Neural cell (in vitro differentiated cells): ENCODE data around the gene COLGALT1. TPM values are rescaled to one million over a fixed set of nuclear protein-coding genes. Genes with fewer than 3 reads are reported as not detected.

Source experiments
- H2AFZ ChIP-seq: fragments of 200-600, 300-800 bp; sonication (generic), shearing (Covaris generic); 2 replicates; pipeline ENCODE4 v1.6.0; 2014; ENCODE audit warnings: low read depth, mild to moderate bottlenecking, antibody characterized with exemption, low read length, moderate library complexity
- H3F3A ChIP-seq: fragments of 200-600 bp; shearing (Covaris generic); 2 replicates; pipeline ENCODE4 v1.6.1; 2016; ENCODE audit warnings: mild to moderate bottlenecking, moderate library complexity, mixed read lengths, antibody characterized with exemption, low read length; ENCODE audit not compliant: insufficient read depth, poor library complexity, severe bottlenecking
- H3K27ac ChIP-seq: fragments of 200-600, 300-800 bp; sonication (generic), shearing (Covaris generic); 2 replicates; pipeline ENCODE4 v1.5.1; 2014; ENCODE audit warnings: mild to moderate bottlenecking, low read length, moderate library complexity
- H3K27me3 ChIP-seq: fragments of 300-800, 200-600 bp; sonication (generic), shearing (Covaris generic); 2 replicates; pipeline ENCODE4 v1.6.0; 2014; ENCODE audit warnings: mild to moderate bottlenecking, low read depth, low read length, moderate library complexity; ENCODE audit not compliant: insufficient read depth
- H3K36me3 ChIP-seq: fragments of 300-800, 200-600 bp; sonication (generic), shearing (Covaris generic); 2 replicates; pipeline ENCODE4 v1.5.1; 2014; ENCODE audit warnings: mild to moderate bottlenecking, antibody characterized with exemption, low read length, moderate library complexity; ENCODE audit not compliant: insufficient read depth
- H3K4me2 ChIP-seq: fragments of 300-800, 200-600 bp; sonication (generic), shearing (Covaris generic); 2 replicates; pipeline ENCODE4 v1.6.0; 2014; ENCODE audit warnings: mild to moderate bottlenecking, low read length
- H3K4me3 ChIP-seq: fragments of 300-800, 200-600 bp; sonication (generic), shearing (Covaris generic); 2 replicates; pipeline ENCODE4 v1.5.1; 2014; ENCODE audit warnings: mild to moderate bottlenecking, low read length, moderate library complexity
- H3K79me2 ChIP-seq: fragments of 200-600 bp; shearing (Covaris generic); replicated peaks from 2 replicates; pipeline ENCODE4 v1.6.0; 2014; ENCODE audit warnings: mild to moderate bottlenecking, low read length, moderate library complexity; ENCODE audit not compliant: insufficient read depth
- H3K9ac ChIP-seq: fragments of 300-800, 200-600 bp; sonication (generic), shearing (Covaris generic); 2 replicates; pipeline ENCODE4 v1.6.1; 2016; ENCODE audit warnings: mild to moderate bottlenecking, low read length, mixed read lengths
- H3K9me2 ChIP-seq: fragments of 200-600 bp; shearing (Covaris generic); 2 replicates; pipeline ENCODE4 v1.6.1; 2016; ENCODE audit warnings: mild to moderate bottlenecking, low read length, mixed read lengths; ENCODE audit not compliant: insufficient read depth
- H3K9me3 ChIP-seq: fragments of 200-600, 300-800 bp; sonication (generic), shearing (Covaris generic); 2 replicates; pipeline ENCODE4 v1.6.1; 2016; ENCODE audit warnings: mild to moderate bottlenecking, mixed run types, low read length, moderate library complexity, mixed read lengths
- H4K20me1 ChIP-seq: fragments of 200-600 bp; shearing (Covaris generic); 2 replicates; pipeline ENCODE4 v1.6.1; 2016; ENCODE audit warnings: mild to moderate bottlenecking, mixed run types; ENCODE audit not compliant: insufficient read depth
- EP300 ChIP-seq: fragments of 450-650 bp; conservative IDR thresholded peaks from 2 replicates; pipeline ENCODE4 v1.6.1; 2014; ENCODE audit warnings: antibody characterized with exemption, mild to moderate bottlenecking, moderate library complexity; ENCODE audit not compliant: poor library complexity, severe bottlenecking
- EZH2 ChIP-seq: fragments of 200-600, 300-800 bp; shearing (Covaris generic), sonication (generic); IDR thresholded peaks from 2 replicates; pipeline ENCODE4 v1.6.1; 2014; ENCODE audit warnings: antibody characterized with exemption, low read length, borderline replicate concordance, mild to moderate bottlenecking; ENCODE audit not compliant: insufficient read depth, poor library complexity, severe bottlenecking
- MXI1 ChIP-seq: fragments of 450-650 bp; conservative IDR thresholded peaks from 2 replicates; pipeline ENCODE4 v1.6.1; 2014; ENCODE audit warnings: antibody characterized with exemption, mild to moderate bottlenecking; ENCODE audit not compliant: poor library complexity, severe bottlenecking
- POLR2AphosphoS5 ChIP-seq: IDR thresholded peaks from 2 replicates; pipeline ENCODE4 v1.6.1; 2012
- RAD21 ChIP-seq: fragments of 450-650 bp; conservative IDR thresholded peaks from 2 replicates; pipeline ENCODE4 v1.6.1; 2014; ENCODE audit warnings: antibody characterized with exemption, mild to moderate bottlenecking, moderate library complexity
- REST ChIP-seq: IDR thresholded peaks from 2 replicates; pipeline ENCODE4 v1.6.1; 2012; ENCODE audit warnings: borderline replicate concordance
- SMC3 ChIP-seq: fragments of 450-650 bp; conservative IDR thresholded peaks from 2 replicates; pipeline ENCODE4 v1.6.1; 2014; ENCODE audit warnings: antibody characterized with exemption, mild to moderate bottlenecking, moderate library complexity; ENCODE audit not compliant: poor library complexity
- TAF1 ChIP-seq: IDR thresholded peaks from 2 replicates; pipeline ENCODE4 v1.6.1; 2012; ENCODE audit warnings: low read depth
- polyA plus RNA-seq: library from polyadenylated mRNA; depleted of rRNA; stranded (reverse); fragments of >200 nt; gene quantifications from 2 replicates; pipeline ENCODE4 v1.2.3, GENCODE V29; 2014
- TF ChIP-seq, protein P1 (sequence below): fragments of 450-650 bp; IDR thresholded peaks from 2 replicates; pipeline ENCODE4 v1.5.1; 2014; ENCODE audit warnings: antibody characterized with exemption, mild to moderate bottlenecking, moderate library complexity; ENCODE audit not compliant: poor library complexity, severe bottlenecking

COLGALT1 gene
- polyA plus RNA-seq, 1 donor from 2014 or later, result 18.8 TPM

DNA sequence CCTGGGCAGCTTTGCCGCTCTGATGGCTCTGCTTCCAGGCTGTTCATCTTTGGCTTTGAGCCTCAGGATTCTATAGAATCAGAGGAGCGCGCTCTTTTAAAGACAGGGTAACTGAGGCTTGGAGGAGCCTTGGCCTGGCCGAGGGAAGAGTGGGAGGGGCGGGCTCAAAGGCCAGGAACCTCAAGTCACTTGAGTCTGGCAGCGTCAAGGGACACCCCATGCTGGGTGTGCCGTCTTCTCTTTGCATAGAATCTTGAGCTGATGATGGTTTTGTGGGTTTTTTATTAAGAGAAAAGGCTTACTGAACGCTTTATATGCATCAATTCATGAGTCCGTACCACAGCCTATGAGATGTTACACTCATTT, 42.9 kb upstream of the COLGALT1 start:
- Histone ChIP-seq H3K4me3 (peak overlapping the region; percentile 93), H3K9me2 (no peaks in the 10 kb centered on the region), H3F3A (no peaks in the 10 kb centered on the region), H3K9me3 (peaks cover 5% of the 10 kb centered on the region), H3K4me2 (peak overlapping the region; percentile 82), H3K27me3 (no peaks in the 10 kb centered on the region), H3K27ac (peak overlapping the region; percentile 82), H2AFZ (peak overlapping the region; percentile 80), H3K9ac (peak overlapping the region; percentile 93), H3K79me2 (peaks cover 12% of the 10 kb centered on the region), H3K36me3 (peaks cover 6% of the 10 kb centered on the region), H4K20me1 (no peaks in the 10 kb centered on the region)
- TF ChIP-seq TAF1, result no peak
- TF ChIP-seq, protein P1, sequence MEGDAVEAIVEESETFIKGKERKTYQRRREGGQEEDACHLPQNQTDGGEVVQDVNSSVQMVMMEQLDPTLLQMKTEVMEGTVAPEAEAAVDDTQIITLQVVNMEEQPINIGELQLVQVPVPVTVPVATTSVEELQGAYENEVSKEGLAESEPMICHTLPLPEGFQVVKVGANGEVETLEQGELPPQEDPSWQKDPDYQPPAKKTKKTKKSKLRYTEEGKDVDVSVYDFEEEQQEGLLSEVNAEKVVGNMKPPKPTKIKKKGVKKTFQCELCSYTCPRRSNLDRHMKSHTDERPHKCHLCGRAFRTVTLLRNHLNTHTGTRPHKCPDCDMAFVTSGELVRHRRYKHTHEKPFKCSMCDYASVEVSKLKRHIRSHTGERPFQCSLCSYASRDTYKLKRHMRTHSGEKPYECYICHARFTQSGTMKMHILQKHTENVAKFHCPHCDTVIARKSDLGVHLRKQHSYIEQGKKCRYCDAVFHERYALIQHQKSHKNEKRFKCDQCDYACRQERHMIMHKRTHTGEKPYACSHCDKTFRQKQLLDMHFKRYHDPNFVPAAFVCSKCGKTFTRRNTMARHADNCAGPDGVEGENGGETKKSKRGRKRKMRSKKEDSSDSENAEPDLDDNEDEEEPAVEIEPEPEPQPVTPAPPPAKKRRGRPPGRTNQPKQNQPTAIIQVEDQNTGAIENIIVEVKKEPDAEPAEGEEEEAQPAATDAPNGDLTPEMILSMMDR, result no peak
- TF ChIP-seq EZH2, result no peak
- TF ChIP-seq MXI1, result no peak
- no peak for TF ChIP-seq EP300
- TF ChIP-seq SMC3, result no peak
- no peak for TF ChIP-seq POLR2AphosphoS5
- TF ChIP-seq RAD21, result no peak
- TF ChIP-seq REST, result no peak

DNA sequence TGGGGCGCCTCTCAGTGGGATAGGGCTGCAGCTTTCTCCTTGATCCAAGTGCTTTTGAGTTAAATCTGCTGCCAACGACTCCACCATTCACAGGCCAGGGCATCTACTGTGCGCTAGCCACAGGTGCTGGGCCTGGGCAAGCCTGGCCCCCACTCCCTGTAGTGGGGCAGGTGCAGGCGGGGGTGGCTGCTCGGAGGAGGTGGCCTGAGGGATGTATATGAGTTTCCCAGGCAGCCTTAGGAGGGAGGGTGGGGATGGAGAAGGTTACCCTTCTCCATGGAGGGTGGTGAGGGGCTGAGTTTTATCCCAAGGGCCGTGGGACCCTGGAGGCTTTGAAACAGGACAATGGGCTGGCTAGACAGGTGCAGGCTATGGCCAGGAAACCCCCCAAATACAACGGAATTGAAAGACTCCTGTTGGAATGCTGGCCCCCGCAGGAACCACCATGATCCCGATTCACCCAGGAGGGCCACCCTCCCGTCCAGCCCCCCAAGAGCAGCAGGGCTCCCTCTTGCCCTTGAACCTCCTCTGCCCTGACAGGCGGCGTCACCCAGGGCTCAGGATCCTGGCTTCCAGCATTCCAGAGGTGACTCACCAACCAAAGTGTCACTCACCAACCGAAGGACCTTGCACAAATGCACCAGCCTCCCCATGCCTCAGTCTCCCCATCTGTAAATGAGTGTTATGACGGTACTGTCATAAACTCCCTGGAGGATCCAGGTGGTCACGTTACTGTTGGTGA, 39.9 kb upstream of the COLGALT1 start:
- H3K79me2 ChIP-seq, result peaks cover 2% of the 10 kb centered on the region
- no peak overlapping the region for H3K9ac ChIP-seq
- H3K9me2 ChIP-seq, result no peaks in the 10 kb centered on the region
- H3F3A ChIP-seq, result no peaks in the 10 kb centered on the region
- peaks cover 8% of the 10 kb centered on the region for H3K36me3 ChIP-seq
- TF ChIP-seq EP300, result no peak
- no peak for TF ChIP-seq RAD21
- TF ChIP-seq, protein P1, result no peak
- no peak for TF ChIP-seq TAF1
- no peak for TF ChIP-seq REST
- TF ChIP-seq EZH2, result no peak
- no peak for TF ChIP-seq MXI1
- TF ChIP-seq SMC3, result no peak
- TF ChIP-seq POLR2AphosphoS5, result no peak
- H2AFZ ChIP-seq, result no peak overlapping the region
- H4K20me1 ChIP-seq, result no peaks in the 10 kb centered on the region
- H3K9me3 ChIP-seq, result peaks cover 8% of the 10 kb centered on the region
- H3K27ac ChIP-seq, result no peak overlapping the region
- H3K27me3 ChIP-seq, result no peaks in the 10 kb centered on the region
- H3K4me2 ChIP-seq, result no peak overlapping the region
- no peak overlapping the region for H3K4me3 ChIP-seq
